Measurements from ENCODE around the gene SLC4A1.
"Not testable (repeated sequence)": the region's sequence is repeated elsewhere in the genome, so short reads cannot be mapped to it uniquely, and the experiment has no call there.

SLC4A1 gene

GRCh38 chr17:44257815-44258760 lies 9.8 kb downstream of the SLC4A1 start:
- in situ Hi-C loops (cut with MboI; ENCODE audit: low sequenced_read_pairs) = no loop called here

GRCh38 chr17:44256671-44257070 lies 11.3 kb downstream of the SLC4A1 start:
- in situ Hi-C loops (cut with MboI; ENCODE audit: low sequenced_read_pairs) = no loop called here

- in situ Hi-C loops (cut with MboI; ENCODE audit: low sequenced_read_pairs) = no loop called here
Measured at GRCh38 chr17:44255915-44256314, 12.0 kb downstream of the SLC4A1 start.

GRCh38 chr17:44254361-44255095 lies 13.4 kb downstream of the SLC4A1 start:
- in situ Hi-C loops (cut with MboI; ENCODE audit: low sequenced_read_pairs) = no loop called here

- in situ Hi-C loops (cut with MboI; ENCODE audit: low sequenced_read_pairs) = no loop called here
Measured at GRCh38 chr17:44253006-44253405, 14.9 kb downstream of the SLC4A1 start.

DNA sequence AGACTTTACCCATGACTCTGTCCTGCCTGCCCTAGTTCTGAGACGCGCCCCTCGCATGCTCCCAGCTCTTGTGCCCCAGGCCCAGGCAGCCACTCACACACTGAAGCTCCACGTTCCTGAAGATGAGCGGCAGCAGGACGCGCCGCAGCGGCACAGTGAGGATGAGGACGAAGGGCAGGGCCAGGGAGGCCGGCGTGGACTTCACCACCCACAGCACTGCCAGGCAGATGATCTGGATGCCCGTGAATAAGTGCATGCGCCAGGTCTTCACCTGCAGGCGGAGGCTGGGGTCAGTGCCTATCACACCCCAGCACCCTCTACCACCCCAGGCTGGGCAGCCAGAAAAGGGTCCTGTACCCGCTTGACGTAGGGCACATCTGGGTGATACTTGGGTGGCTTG lies 16.9 kb downstream of the SLC4A1 start:
- in situ Hi-C loops (cut with MboI; ENCODE audit: low sequenced_read_pairs) = no loop called here

DNA sequence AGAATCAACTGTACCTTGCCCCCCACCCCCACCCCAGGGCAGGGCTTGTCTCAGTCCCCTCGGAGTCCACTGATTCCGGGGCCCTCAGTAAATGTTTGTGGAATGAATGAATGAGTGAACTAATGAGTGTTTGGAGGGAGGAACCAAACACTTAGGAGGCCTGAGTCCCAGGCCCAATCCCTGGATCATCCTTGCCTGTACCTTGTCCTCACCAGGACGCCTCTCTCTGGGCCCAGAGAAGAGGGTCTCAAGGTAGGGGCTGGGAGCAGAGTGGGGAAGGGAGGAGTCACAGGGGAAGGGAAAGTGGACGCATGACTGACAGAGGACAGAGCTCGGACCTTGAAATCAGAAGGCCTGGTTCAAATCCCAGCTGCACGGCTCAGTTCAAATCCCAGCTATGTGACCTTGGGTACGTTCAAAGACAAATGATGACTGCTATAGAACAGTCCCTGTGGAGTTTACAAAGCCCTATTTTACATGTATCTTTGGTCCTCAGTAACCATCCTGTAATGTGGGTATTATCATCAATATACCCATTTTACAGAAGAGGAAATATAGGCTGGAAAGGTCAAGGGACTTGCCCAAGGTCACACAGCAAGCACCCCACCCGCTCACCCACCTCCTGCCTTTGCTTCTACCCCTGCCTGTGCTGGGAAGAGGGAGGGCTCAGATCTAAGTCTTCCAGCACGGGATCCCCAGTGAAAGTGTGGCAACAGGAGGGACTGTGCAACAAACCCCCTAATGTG lies 18.3 kb downstream of the SLC4A1 start:
- in situ Hi-C loops (cut with MboI; ENCODE audit: low sequenced_read_pairs) = no loop called here

DNA sequence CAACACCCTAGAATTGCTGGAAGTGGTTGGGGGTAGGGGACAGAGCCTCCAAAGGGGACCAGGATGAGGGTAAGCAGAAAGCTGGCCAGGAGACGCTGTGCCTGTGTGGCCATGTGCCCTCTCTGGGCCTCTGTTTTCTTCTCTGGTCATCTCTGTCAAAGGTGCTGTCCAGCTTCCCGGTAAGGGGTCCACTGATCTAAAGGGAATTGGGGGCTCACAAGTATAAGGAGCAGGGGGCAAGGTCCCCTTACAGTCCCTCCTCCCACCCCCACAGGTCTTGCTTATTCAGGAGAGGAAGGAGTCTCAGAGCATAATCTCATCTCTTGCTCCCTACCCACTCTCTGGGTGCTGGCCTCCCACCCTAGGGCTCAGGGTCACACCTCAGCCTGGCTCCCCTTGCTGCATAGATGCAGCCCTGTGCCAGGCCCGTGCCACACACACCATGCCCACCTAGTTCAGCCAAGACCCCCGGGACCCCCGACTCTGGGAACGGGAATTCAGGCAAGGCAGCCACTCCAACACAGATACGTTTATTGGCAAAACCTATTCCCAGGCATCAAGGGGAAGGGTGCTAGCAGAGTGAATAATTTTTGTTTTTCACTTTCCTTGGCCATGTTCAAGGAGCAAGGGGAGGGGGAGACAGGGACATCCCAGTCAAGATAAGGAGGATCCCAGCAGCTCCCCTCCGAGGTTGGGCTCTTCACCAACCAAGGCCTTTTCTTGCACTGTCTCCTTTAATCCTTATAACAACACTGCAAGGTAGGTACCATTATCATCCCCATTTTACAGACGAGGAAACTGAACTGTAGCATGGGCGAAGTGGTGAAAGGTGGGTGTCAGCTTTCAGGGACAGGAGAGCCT lies 19.8 kb downstream of the SLC4A1 start:
- in situ Hi-C loops (cut with MboI; ENCODE audit: low sequenced_read_pairs) = no loop called here

GRCh38 chr17:44247440-44247841 lies 20.5 kb downstream of the SLC4A1 start:
- in situ Hi-C loops (cut with MboI; ENCODE audit: low sequenced_read_pairs) = no loop called here

DNA sequence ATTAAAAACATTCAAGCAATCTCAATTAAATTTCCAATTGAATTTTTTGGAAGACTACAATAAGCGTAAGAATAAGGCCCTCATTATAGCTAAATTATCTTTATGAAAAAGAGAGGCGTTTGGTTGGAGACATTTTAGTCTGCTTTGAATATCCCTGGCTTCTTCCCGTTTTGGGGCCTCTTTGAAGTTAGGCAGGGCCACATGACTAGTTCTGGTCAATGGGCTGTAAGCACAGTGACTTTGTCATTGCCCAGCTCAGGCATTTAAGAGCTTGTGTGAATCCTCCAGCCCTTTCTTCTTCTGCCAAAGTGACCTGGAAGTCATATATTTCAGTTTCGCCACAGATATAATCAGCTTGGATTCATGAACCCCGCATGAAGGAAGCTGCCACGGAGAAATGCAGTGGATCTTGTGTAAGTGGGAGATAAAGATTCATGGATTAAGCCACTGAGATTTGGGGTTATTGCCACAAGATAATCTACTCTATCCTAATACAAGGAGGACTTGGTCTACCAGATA lies 26.8 kb downstream of the SLC4A1 start:
- in situ Hi-C loops (cut with MboI; ENCODE audit: low sequenced_read_pairs) = no loop called here

- in situ Hi-C loops (cut with MboI; ENCODE audit: low sequenced_read_pairs) = not testable (repeated sequence)
Measured at GRCh38 chr17:44237886-44238285, 30.0 kb downstream of the SLC4A1 start.

DNA sequence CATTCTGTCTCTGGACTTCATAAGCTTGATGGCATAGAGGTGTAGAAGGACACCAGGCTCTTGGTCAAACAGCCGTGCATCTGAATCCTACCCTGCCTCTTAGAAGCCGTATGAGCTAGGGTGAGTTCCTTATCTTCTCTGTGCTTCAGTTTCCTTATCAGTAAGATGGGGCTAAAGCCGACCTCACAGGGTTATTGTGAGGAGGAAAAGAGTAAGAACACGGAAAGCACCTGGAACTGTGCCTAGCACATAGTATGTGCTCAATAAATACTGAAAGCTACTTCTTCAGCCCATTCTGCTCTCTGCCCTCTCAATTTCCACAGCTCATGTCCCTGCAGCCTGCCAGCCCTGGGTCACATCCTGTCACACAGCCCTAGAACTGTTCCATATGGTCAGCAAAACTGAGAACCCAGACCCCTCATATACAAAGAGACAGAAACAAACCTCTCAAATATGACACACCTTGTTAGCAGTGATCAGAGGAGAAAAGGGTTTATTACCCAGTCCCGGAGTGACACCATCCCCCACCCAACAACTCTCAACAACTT lies 31.4 kb downstream of the SLC4A1 start:
- in situ Hi-C loops (cut with MboI; ENCODE audit: low sequenced_read_pairs) = no loop called here

GRCh38 chr17:44235583-44235936 lies 32.4 kb downstream of the SLC4A1 start:
- in situ Hi-C loops (cut with MboI; ENCODE audit: low sequenced_read_pairs) = no loop called here

- in situ Hi-C loops (cut with MboI; ENCODE audit: low sequenced_read_pairs) = no loop called here
Measured at GRCh38 chr17:44233582-44233981, 34.4 kb downstream of the SLC4A1 start.

DNA sequence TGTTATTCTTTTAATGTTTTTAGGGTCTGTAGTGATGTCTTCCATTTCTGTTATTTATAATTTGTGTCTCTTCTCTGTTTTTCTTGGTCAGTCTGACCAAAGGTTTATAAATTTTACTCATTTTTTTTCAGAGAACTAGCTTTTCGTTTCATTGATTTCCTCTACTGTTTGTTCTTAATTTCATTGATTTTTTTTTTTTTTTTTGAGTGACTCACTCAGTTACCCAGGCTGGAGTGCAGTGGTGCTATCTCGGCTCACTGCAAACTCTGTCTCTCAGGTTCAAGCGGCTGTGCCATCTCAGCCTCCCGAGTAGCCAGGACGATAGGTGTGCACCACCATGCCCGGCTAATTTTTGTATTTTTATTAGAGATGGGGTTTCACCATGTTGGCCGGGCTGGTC lies 35.9 kb downstream of the SLC4A1 start:
- in situ Hi-C loops (cut with MboI; ENCODE audit: low sequenced_read_pairs) = no loop called here

DNA sequence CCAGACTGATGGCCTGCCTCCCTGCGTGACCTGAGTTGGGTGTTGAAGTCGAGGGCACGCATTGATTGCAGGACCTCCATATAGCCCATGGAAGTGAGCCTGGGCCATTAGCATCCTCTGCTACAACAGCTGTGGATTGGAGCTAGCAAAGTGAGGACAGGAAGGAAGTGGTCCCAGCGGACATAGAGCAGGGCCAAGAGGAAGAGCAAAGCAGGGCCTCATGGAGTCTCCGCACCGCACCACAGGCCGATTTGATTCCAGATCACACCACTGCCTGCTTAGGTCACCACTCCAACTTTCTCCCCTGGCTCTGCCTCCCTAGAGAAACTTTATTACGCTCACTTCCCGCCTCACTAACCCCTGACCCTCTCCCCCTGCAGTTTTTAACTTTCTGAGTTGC lies 37.8 kb downstream of the SLC4A1 start:
- in situ Hi-C loops (cut with MboI; ENCODE audit: low sequenced_read_pairs) = no loop called here

DNA sequence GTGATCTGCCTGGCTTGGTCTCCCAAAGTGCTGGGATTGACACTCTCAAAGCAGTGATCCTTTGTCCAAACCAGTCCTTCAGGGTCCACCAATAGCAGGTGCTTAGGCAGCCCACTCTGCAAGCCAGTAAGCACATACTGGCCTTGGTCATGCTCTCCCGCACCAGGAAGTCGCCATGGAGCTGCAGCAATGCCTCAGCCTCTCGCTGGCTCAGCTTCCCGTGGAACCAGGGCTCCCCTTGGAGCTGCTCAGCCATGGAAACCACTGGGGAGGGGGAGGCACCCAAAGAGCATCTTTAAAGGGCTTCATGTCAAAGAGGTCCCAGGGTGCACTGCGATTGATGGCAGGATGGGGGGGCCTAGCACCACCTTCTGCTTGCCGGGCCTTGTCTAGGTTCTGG lies 38.8 kb downstream of the SLC4A1 start:
- in situ Hi-C loops (cut with MboI; ENCODE audit: low sequenced_read_pairs) = loop anchor here (10.0 kb wide), 1 partner anchor 96 kb away; the partner anchor contains the start of gene SLC25A39

DNA sequence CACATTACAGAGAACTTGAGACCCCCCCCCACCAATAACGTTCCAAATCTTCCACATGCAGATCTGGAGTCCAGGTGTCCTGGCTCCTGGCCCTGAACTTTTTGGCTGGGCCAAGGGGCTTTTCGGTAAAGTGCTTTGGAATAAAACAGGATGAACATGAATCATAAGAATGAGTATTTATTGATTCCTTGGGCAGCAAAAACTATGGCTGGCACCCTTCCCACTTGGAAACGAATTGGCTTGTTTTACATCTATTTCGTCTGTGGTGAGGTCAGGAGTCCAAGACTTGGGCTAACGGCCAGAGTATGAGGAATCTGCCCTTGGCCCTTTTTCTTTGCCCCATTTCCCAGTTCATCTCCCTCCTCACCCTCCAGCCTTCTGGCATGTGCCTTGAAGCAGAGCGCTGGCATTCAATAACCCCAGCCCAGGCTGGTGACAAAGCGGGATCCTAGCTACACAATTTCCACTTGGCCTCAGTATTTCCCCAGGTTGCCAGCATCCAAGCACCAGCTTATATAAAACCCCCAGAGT lies 44.3 kb downstream of the SLC4A1 start:
- in situ Hi-C loops (cut with MboI; ENCODE audit: low sequenced_read_pairs) = loop anchor here (10.0 to 25.0 kb wide), 2 partner anchors 101 to 289 kb away; partner anchors contain the start of genes GPATCH8 and SLC25A39

DNA sequence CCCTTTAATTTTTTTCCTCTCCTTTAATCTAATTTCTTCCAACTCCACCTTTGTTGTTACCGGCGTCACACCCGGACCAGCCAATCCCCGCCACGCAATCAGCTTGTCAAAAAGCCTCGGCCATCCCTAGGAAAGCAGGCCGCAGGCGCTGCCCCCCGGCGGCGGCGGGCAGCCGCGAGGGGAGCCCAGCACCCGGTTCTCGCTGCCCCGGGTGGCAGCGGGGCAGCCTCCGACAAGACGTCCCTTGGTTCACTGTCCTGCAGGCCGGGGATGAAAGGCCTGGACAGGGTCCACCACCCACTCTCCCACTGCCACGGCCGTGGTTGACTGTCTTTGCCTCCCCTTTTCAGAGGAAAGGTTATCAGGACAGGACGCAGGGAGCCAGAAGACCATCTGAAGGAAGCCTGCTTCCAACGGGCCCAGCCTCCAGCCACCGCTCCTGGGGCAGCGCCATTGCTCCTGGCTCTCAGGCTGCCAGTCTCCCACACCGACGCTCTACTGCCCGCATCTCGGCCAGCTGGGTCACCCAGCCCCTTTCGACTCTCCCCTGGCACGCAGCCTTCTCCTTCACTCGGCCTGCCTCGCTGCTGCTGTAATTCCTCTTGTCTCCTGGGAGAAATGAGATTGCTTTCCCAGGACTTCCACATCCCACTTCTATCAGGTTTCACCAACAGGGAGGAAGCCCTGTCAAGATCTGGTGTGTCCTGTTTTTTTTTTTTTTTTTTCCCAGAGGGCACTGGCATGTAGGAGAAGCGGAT lies 45.6 kb downstream of the SLC4A1 start:
- in situ Hi-C loops (cut with MboI; ENCODE audit: low sequenced_read_pairs) = loop anchor here (10.0 to 25.0 kb wide), 2 partner anchors 103 to 290 kb away; partner anchors contain the start of genes GPATCH8 and SLC25A39

Data from HL-60/S4 treated with retinoic acid at 250 ng/mL for 4 days and 3 days (cell line).